ENCODE measurements around the gene RETREG2.

The RETREG2 gene

DNA sequence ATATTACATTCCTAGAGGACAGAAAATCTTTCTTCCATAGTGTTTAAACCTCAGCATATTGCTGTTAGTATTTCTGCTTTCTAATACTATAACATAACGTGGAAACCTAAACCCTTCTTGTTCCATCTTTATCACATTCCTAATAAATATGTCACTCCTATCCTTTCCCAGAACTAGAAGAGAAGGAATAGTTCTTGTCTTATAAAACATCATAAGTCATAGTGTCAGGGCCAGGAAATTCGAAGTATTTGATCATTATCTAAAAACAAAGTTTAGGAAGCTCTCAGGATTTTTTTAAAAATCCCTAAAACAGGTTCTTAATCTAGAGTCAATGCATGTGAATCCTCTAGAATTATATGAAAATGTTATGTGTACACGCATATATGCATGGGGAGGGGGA lies 19.5 kb upstream of the RETREG2 start:
- in situ Hi-C loops (cut with HindIII; ENCODE audit: low sequenced_read_pairs): no loop called here
- TF ChIP-seq, protein P1, sequence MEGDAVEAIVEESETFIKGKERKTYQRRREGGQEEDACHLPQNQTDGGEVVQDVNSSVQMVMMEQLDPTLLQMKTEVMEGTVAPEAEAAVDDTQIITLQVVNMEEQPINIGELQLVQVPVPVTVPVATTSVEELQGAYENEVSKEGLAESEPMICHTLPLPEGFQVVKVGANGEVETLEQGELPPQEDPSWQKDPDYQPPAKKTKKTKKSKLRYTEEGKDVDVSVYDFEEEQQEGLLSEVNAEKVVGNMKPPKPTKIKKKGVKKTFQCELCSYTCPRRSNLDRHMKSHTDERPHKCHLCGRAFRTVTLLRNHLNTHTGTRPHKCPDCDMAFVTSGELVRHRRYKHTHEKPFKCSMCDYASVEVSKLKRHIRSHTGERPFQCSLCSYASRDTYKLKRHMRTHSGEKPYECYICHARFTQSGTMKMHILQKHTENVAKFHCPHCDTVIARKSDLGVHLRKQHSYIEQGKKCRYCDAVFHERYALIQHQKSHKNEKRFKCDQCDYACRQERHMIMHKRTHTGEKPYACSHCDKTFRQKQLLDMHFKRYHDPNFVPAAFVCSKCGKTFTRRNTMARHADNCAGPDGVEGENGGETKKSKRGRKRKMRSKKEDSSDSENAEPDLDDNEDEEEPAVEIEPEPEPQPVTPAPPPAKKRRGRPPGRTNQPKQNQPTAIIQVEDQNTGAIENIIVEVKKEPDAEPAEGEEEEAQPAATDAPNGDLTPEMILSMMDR (IDR thresholded peaks at IDR 0.05; ENCODE audit: low read depth, low read length): no peak
- H3K4me3 ChIP-seq (ENCODE audit: low read depth, low read length): no peak overlapping the region
- no peak for DNase-seq (ENCODE audit: low read depth, low spot score)

DNA sequence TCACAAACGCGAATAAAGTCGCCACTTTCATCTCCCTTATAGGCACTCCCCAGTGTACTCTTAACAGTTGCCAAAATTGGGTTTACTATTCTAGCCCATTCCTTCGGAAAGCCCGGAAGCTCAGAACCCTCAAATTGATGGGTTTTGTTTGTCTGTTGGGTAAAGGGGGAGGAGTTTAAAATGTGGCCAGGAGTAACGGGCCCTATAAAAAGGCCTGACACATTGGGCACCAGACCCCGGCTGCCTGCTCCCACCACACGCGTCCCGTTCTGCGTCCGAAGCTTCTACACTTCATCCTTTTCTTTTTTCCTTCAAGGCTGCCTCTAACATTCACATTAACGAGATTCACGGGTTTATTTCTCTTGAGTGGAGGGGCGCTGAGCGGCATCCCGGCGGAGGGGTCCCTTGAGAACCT lies 18.3 kb upstream of the RETREG2 start:
- H3K4me3 ChIP-seq (ENCODE audit: low read depth, low read length): peak overlapping the region; percentile 68
- in situ Hi-C loops (cut with HindIII; ENCODE audit: low sequenced_read_pairs): no loop called here
- DNase-seq (ENCODE audit: low read depth, low spot score): no peak
- TF ChIP-seq, protein P1 (IDR thresholded peaks at IDR 0.05; ENCODE audit: low read depth, low read length): no peak

DNA sequence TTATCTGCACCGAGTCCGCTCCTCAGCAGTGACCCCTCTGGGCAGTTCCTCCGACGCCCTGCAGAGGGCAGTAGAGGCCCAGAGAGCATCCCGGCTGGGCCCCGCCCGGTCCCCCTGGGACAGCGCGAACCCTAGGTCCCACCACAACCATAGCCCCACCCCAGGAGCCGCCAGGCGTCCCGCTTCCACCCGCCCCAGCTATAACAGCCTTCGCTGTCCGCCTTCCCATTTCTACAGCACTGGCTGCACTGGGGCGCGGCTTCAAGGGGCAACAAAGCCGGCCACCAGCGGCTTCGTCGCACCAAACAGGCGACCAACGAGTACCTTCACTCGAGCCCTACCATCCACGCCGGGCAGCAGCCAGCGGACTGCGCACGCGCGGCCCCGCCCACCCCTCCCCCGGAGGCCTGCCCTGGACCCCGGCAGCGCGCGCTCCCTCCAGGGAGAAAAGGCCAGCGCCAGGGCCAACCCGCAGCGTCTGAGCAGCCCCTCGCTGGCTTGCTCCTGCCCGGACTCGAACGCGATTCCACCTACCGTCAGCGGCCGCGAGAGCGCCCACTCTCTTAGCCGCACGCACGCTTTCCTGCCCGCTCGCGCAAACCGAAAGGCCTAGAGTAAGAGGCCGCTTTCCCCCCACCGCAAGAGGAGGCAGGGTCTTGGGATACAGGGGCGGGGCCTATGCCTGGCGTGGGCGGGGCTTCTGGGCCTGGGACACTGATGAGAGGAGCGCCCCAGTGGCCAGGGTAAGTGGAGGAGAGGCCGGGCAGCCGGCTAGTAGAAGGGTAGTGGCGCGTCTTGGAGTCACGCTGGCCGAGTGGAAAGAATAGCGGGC lies 17.7 kb upstream of the RETREG2 start, which contains the start of gene NHEJ1:
NHEJ1 (minus strand) TSS at position 630 of the 832 bp plus-strand sequence. CDS start 2,453 bp downstream, outside the sequence.
- DNase-seq (ENCODE audit: low read depth, low spot score): peak; percentile 95
- in situ Hi-C loops (cut with HindIII; ENCODE audit: low sequenced_read_pairs): no loop called here
- H3K4me3 ChIP-seq (ENCODE audit: low read depth, low read length): peak within 1 kb of the TSS; percentile 68
- TF ChIP-seq, protein P1 (IDR thresholded peaks at IDR 0.05; ENCODE audit: low read depth, low read length): peak; percentile 99

DNA sequence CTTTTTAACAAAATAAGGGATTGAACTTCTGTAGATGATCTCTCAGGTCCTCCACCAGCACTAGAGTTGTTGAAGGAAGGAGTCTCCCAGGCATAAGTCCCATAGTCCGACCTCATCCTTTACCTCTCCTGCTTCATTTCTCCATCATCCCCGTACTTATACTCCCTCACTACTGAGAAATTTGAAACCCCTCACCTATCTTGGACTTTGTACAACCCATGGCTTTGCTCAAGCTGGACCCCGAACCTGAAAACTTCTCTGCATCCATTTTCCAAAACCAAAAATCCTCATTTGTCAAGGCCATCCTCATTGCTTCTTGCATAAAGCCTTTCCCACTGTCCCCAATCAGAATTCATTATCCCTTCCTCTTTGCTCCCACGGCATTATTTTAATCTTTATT lies 17.0 kb upstream of the RETREG2 start:
- H3K4me3 ChIP-seq (ENCODE audit: low read depth, low read length): peak overlapping the region; percentile 68
- no peak for DNase-seq (ENCODE audit: low read depth, low spot score)
- TF ChIP-seq, protein P1 (IDR thresholded peaks at IDR 0.05; ENCODE audit: low read depth, low read length): no peak
- in situ Hi-C loops (cut with HindIII; ENCODE audit: low sequenced_read_pairs): no loop called here

DNA sequence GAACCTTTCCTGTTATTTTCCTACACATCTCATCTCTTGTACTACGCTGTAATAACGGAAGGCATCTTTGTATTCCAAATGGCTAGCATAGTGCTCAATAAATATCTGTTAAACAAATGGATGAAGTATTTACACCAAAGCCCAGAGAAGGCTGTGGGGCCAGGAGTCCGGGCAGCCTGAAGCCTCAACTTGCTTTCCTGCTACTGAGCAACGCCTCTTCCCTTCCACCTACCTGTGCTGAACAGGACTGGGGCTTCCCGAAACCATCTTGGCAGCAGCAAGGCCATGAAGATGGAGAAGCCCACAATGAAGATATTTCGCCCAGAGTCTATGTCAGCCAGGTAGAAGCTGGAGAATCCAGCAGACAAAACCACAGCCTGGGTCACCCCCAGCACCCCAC lies 14.9 kb upstream of the RETREG2 start:
- no peak for DNase-seq (ENCODE audit: low read depth, low spot score)
- H3K4me3 ChIP-seq (ENCODE audit: low read depth, low read length): no peak overlapping the region
- TF ChIP-seq, protein P1 (IDR thresholded peaks at IDR 0.05; ENCODE audit: low read depth, low read length): no peak
- in situ Hi-C loops (cut with HindIII; ENCODE audit: low sequenced_read_pairs): no loop called here

DNA sequence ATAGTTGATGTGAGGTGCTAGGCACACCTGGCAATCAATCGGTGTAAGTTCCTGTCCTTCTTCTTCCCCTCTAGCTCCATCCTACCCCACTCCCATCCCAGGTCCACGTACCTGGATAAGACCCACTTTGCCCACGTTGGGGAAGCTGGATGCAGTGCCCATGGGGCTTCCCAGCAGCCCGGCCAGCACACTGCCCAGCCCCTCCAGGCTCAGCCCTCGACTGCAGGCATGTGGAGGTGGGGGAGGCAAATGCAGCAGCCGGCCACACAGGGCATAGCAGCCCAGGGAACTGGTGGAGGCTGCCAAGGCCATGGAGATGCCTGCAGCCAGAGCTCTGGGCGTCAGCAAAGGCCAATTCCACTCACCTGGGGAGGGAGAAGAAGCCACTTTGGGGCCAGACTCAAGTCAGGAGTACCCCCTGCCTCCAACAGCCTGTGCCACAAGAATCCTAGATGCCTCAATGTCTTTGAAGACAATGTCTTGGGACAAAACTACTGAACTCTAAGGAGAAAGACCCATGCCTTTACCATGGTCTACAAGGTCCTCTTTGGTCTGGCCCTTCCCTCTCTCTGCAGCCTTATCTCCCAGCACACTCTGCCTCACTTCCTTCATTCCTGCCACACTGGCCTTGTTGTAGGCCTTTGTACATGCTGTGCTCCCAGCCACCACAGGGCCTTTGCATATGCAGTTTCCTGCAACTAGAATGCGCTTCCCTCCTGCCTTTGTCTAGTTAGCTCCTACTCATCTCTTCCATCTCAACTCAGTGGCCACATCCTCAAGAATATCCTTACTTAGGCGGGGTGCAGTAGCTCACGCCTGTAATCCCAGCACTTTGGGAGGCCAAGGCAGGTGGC lies 12.8 kb upstream of the RETREG2 start:
- in situ Hi-C loops (cut with HindIII; ENCODE audit: low sequenced_read_pairs): no loop called here
- DNase-seq (ENCODE audit: low read depth, low spot score): no peak
- TF ChIP-seq, protein P1 (IDR thresholded peaks at IDR 0.05; ENCODE audit: low read depth, low read length): no peak
- H3K4me3 ChIP-seq (ENCODE audit: low read depth, low read length): no peak overlapping the region
